GM23248 (cell line): ENCODE data around the gene CHMP5. TPM values are rescaled to one million over a fixed set of nuclear protein-coding genes. Genes with fewer than 3 reads are reported as not detected.
A peak's percentile ranks its signal among the peaks of the same experiment; 100 is the strongest.

Source experiments
- DNase-seq: peaks from one replicate; pipeline ENCODE4 v3.0.0-alpha.2; 2015
- H2AFZ ChIP-seq: fragments of 200-600 bp; sonication (generic); 2 replicates; pipeline ENCODE4 v1.6.1; 2016; ENCODE audit warnings: antibody characterized with exemption
- H3F3A ChIP-seq: fragments of 200-600 bp; sonication (generic); 2 replicates; pipeline ENCODE4 v1.6.1; 2016; ENCODE audit warnings: mild to moderate bottlenecking, antibody characterized with exemption, mixed run types; ENCODE audit not compliant: insufficient read depth
- H3K27ac ChIP-seq: fragments of 200-600 bp; sonication (generic); 2 replicates; pipeline ENCODE4 v1.5.1; 2016; ENCODE audit warnings: mild to moderate bottlenecking
- H3K27me3 ChIP-seq: fragments of 200-600 bp; sonication (generic); replicated peaks from 2 replicates; pipeline ENCODE4 v1.6.1; 2016; ENCODE audit warnings: mild to moderate bottlenecking; ENCODE audit not compliant: insufficient read depth
- H3K36me3 ChIP-seq: fragments of 200-600 bp; sonication (generic); 2 replicates; pipeline ENCODE4 v1.6.1; 2016; ENCODE audit warnings: low read depth, mild to moderate bottlenecking
- H3K4me1 ChIP-seq: fragments of 200-600 bp; sonication (generic); 2 replicates; pipeline ENCODE4 v1.6.1; 2016; ENCODE audit warnings: mild to moderate bottlenecking; ENCODE audit not compliant: insufficient read depth
- H3K4me2 ChIP-seq: fragments of 200-600 bp; sonication (generic); one replicate; pipeline ENCODE4 v1.6.1; 2016; ENCODE audit warnings: mild to moderate bottlenecking; ENCODE audit not compliant: unreplicated experiment
- H3K4me3 ChIP-seq: fragments of 200-600 bp; sonication (generic); 2 replicates; pipeline ENCODE4 v1.5.1; 2016; ENCODE audit warnings: mild to moderate bottlenecking
- H3K79me2 ChIP-seq: fragments of 200-600 bp; sonication (generic); 2 replicates; pipeline ENCODE4 v1.6.1; 2016; ENCODE audit warnings: mild to moderate bottlenecking; ENCODE audit not compliant: insufficient read depth
- H3K9ac ChIP-seq: fragments of 200-600 bp; sonication (generic); 2 replicates; pipeline ENCODE4 v1.6.1; 2016; ENCODE audit warnings: mild to moderate bottlenecking
- H3K9me2 ChIP-seq: fragments of 200-600 bp; sonication (generic); 2 replicates; pipeline ENCODE4 v1.6.1; 2016; ENCODE audit warnings: mixed run types, mild to moderate bottlenecking, moderate library complexity; ENCODE audit not compliant: insufficient read depth
- H3K9me3 ChIP-seq: fragments of 200-600 bp; sonication (generic); one replicate; pipeline ENCODE4 v1.6.1; 2017; ENCODE audit warnings: low read depth
- H4K20me1 ChIP-seq: fragments of 200-600 bp; sonication (generic); 2 replicates; pipeline ENCODE4 v1.6.0; 2016; ENCODE audit not compliant: insufficient read depth
- EZH2 ChIP-seq: fragments of 200-600 bp; sonication (generic); IDR thresholded peaks from 2 replicates; pipeline ENCODE4 v1.6.1; 2018; ENCODE audit warnings: antibody characterized with exemption, mild to moderate bottlenecking; ENCODE audit not compliant: insufficient read depth, poor library complexity, severe bottlenecking
- EZH2phosphoT487 ChIP-seq: fragments of 200-600 bp; sonication (generic); IDR thresholded peaks from 2 replicates; pipeline ENCODE4 v1.6.1; 2018; ENCODE audit warnings: antibody characterized with exemption, moderate library complexity, mild to moderate bottlenecking, low read depth; ENCODE audit not compliant: insufficient read depth
- whole genome bisulfite sequencing, 2 experiments: methylation state at CpG; one replicate each; pipeline ENCODE4 v1.1.6; 2015 to 2017; ENCODE audit warnings: low lambda C conversion rate in 2 of 2, low coverage in 1 of 2; ENCODE audit errors: missing lambda C conversion rate in 2 of 2; 5-methylcytosine and 5-hydroxymethylcytosine counted together
- in situ Hi-C: fragments of 300-500 bp; cut with MboI; formaldehyde crosslinking; loops from 2 replicates; pipeline ENCODE4 v1.15.0; 2020
- polyA plus RNA-seq: library from polyadenylated mRNA; unstranded; fragments of >200 nt; fragmentation: Nextera tagmentation; extraction: Ambion mirVana; gene quantifications from 2 replicates; pipeline ENCODE4 v1.2.1, GENCODE V29; 2016
- total RNA-seq: library from RNA; depleted of rRNA; stranded (reverse); fragments of >200 nt; shearing (Covaris generic); gene quantifications from 2 replicates; pipeline ENCODE4 v1.2.3, GENCODE V29; 2014

The CHMP5 gene
- total and polyA plus RNA-seq, 2 experiments from 2014 or later = 90.6 to 130 TPM

DNA sequence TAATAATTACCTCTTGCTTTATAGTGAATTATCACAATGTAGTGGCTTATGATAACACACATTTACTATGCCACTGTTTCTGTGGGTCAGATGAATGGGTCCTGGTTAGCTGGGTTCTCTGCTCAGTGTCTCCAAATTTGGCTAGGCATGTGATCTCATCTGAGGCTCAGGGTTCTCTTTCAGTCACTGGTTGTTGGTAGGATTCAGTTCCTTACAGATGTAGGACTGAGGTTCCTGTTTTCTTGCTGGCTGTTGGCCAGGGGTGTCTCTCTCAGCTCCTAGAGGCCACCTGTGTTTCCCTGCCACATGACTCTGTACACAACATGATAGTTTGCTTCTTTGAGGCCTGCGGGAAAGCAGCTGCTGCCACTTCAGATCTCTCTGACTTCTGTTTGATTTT, 32.6 kb downstream of the CHMP5 start:
- Histone ChIP-seq H2AFZ (no peak overlapping the region), H3K4me1 (0 out of 2 replicates have a peak, but pooled peaks cover 11% of the 10 kb centered on the region), H3K9ac (no peak overlapping the region), H3K27me3 (no peaks in the 10 kb centered on the region), H3K4me2 (peak overlapping the region; percentile 15), H3K36me3 (peaks cover 56% of the 10 kb centered on the region), H3K4me3 (no peak overlapping the region), H3K27ac (no peak overlapping the region), H4K20me1 (no peaks in the 10 kb centered on the region), H3K9me2 (no peaks in the 10 kb centered on the region), H3F3A (peaks cover 6% of the 10 kb centered on the region; the same call in 1 of the 2 replicates), H3K79me2 (peaks cover 100% of the 10 kb centered on the region), H3K9me3 (no peaks in the 10 kb centered on the region)
- 88 to 100% methylated on average over 1 of the region's 1 CpG for WGBS, 2 experiments
- no peak for DNase-seq
- TF ChIP-seq EZH2 (no peak), EZH2phosphoT487 (no peak)
- in situ Hi-C loops = no loop called here

GRCh38 chr9:33300546-33300945, 35.7 kb downstream of the CHMP5 start:
- Histone ChIP-seq H3F3A (peaks cover 6% of the 10 kb centered on the region; the same call in 1 of the 2 replicates), H3K27me3 (no peaks in the 10 kb centered on the region), H3K27ac (no peak overlapping the region), H3K36me3 (peaks cover 81% of the 10 kb centered on the region), H3K9me2 (no peaks in the 10 kb centered on the region), H3K9ac (no peak overlapping the region), H3K4me2 (no peak overlapping the region), H3K4me3 (no peak overlapping the region), H2AFZ (no peak overlapping the region), H4K20me1 (no peaks in the 10 kb centered on the region), H3K79me2 (peaks cover 100% of the 10 kb centered on the region), H3K9me3 (no peaks in the 10 kb centered on the region), H3K4me1 (0 out of 2 replicates have a peak, but pooled peaks cover 3% of the 10 kb centered on the region)
- DNase-seq = peak; percentile 3
- TF ChIP-seq EZH2 = no peak
- TF ChIP-seq EZH2phosphoT487 = no peak
- in situ Hi-C loops = no loop called here
- WGBS, 2 experiments = 84 to 86% methylated on average over 2 of the region's 2 CpGs

DNA sequence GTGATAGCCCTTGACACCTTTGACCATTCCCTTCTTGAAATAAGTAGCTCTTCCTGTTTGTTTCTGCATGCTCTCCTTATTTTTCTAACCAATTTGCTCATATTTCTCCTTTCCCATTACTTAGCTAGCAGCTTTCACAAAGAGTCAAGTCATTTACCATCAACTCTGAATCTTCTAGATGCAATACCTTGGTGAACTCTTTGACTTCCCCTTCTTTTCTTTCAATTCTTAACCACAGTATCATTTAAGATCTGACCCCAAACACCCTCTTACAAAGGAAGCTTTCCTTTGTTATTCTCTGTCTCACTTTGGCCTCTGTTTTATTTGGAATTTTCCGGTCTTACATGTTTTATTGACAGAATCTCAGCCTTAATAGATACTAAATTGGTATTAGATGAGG, 39.5 kb downstream of the CHMP5 start:
- Histone ChIP-seq H3K9ac (no peak overlapping the region), H3K4me3 (no peak overlapping the region), H3K4me1 (no peaks in the 10 kb centered on the region), H3K36me3 (peaks cover 80% of the 10 kb centered on the region), H3F3A (no peaks in the 10 kb centered on the region), H4K20me1 (no peaks in the 10 kb centered on the region), H3K79me2 (peaks cover 90% of the 10 kb centered on the region), H3K4me2 (no peak overlapping the region), H3K9me3 (no peaks in the 10 kb centered on the region), H2AFZ (no peak overlapping the region), H3K27me3 (no peaks in the 10 kb centered on the region), H3K27ac (no peak overlapping the region), H3K9me2 (no peaks in the 10 kb centered on the region)
- in situ Hi-C loops = no loop called here
- DNase-seq = no peak
- TF ChIP-seq EZH2phosphoT487 (no peak), EZH2 (no peak)
- WGBS, 2 experiments = 96 to 100% methylated on average over 1 of the region's 1 CpG

DNA sequence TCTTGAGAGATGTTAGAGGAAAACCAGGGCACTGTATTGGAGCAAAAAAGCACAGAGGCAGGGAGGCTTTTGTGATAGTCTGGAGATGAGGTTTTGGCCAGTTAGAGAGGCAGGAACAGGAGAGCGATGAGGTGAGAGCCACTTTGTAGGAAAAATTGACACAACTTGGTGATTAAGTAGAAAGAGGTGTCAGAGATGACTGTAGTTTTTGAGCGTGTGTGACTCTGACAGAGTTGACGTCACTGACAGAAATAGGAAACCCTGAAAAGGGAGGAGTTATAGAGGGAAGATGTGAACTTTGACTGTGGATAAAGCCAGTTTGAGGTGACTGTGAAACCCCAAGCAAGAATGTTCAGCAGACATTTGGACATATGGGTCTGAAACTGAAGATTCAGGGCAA, 41.2 kb downstream of the CHMP5 start:
- TF ChIP-seq EZH2phosphoT487 (no peak), EZH2 (no peak)
- H3K4me3 ChIP-seq = no peak overlapping the region
- no peak for DNase-seq
- in situ Hi-C loops = no loop called here
- no peak overlapping the region for H3K9ac ChIP-seq
- H3K36me3 ChIP-seq = peaks cover 90% of the 10 kb centered on the region
- WGBS, 2 experiments = 86 to 88% methylated on average over 3 of the region's 3 CpGs
- H3K9me2 ChIP-seq = no peaks in the 10 kb centered on the region
- H2AFZ ChIP-seq = no peak overlapping the region
- H3F3A ChIP-seq = no peaks in the 10 kb centered on the region
- H3K9me3 ChIP-seq = no peaks in the 10 kb centered on the region
- H3K79me2 ChIP-seq = peaks cover 74% of the 10 kb centered on the region
- no peaks in the 10 kb centered on the region for H4K20me1 ChIP-seq
- H3K27me3 ChIP-seq = no peaks in the 10 kb centered on the region
- H3K27ac ChIP-seq = no peak overlapping the region
- H3K4me2 ChIP-seq = no peak overlapping the region
- H3K4me1 ChIP-seq = no peaks in the 10 kb centered on the region

DNA sequence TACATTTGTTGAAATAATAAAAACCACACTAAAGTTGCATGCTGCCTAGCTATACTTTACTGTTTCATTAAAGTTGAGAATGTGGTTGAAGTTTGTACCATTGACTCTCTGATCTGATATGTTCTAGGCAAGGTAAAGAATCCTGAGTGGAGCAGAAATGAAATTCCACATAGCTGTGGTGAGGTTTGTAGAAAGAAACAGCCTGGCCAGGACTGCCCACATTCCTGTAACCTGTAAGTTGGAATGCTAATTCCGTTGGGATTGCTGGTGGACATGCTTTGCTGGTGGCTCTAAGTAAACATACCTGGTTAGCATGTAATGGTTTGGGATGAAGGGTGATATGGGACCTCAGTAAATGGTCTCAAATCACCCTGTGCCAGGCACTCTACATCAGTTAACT, 42.2 kb downstream of the CHMP5 start:
- H3K4me1 ChIP-seq = no peaks in the 10 kb centered on the region
- peaks cover 63% of the 10 kb centered on the region for H3K79me2 ChIP-seq
- H3K27me3 ChIP-seq = no peaks in the 10 kb centered on the region
- no peaks in the 10 kb centered on the region for H3K9me2 ChIP-seq
- TF ChIP-seq EZH2 (no peak), EZH2phosphoT487 (no peak)
- H3K4me3 ChIP-seq = no peak overlapping the region
- no peak overlapping the region for H2AFZ ChIP-seq
- no peaks in the 10 kb centered on the region for H4K20me1 ChIP-seq
- no peak for DNase-seq
- no peaks in the 10 kb centered on the region for H3K9me3 ChIP-seq
- no peak overlapping the region for H3K27ac ChIP-seq
- H3K4me2 ChIP-seq = no peak overlapping the region
- in situ Hi-C loops = no loop called here
- H3K9ac ChIP-seq = no peak overlapping the region
- WGBS, 2 experiments = 50 to 68% methylated on average over 1 of the region's 1 CpG
- H3K36me3 ChIP-seq = peaks cover 92% of the 10 kb centered on the region
- no peaks in the 10 kb centered on the region for H3F3A ChIP-seq
